Astrocyte (in vitro differentiated cells and primary cell): ENCODE measurements around the gene CTSW. TPM values are rescaled to one million over a fixed set of nuclear protein-coding genes. Genes with fewer than 3 reads are reported as not detected.

Experiments
- DNase-seq: peaks from one replicate; pipeline ENCODE4 v3.0.0-alpha.2; 2010; ENCODE audit warnings: low read depth
- FAIRE-seq: peaks from 2 replicates; lab custom pipeline; 2011; peaks lifted over from hg19 to GRCh38; lab: Jason Lieb, UNC
- H2AFZ ChIP-seq: 2 replicates; pipeline ENCODE4 v1.6.0; 2012; ENCODE audit warnings: low read depth, low read length, inconsistent platforms
- H3K27ac ChIP-seq: 2 replicates; pipeline ENCODE4 v1.5.1; 2011; ENCODE audit warnings: low read depth, low read length, inconsistent platforms
- H3K27me3 ChIP-seq: 2 replicates; pipeline ENCODE4 v1.6.0; 2011; ENCODE audit warnings: low read length, inconsistent platforms; ENCODE audit not compliant: insufficient read depth
- H3K36me3 ChIP-seq: 2 replicates; pipeline ENCODE4 v1.5.1; 2011; ENCODE audit warnings: low read length, inconsistent platforms; ENCODE audit not compliant: insufficient read depth
- H3K4me1 ChIP-seq: 2 replicates; pipeline ENCODE4 v1.5.1; 2011; ENCODE audit warnings: low read length, inconsistent platforms; ENCODE audit not compliant: insufficient read depth
- H3K4me2 ChIP-seq: 2 replicates; pipeline ENCODE4 v1.6.0; 2012; ENCODE audit warnings: low read length, inconsistent platforms
- H3K4me3 ChIP-seq: 2 replicates; pipeline ENCODE4 v1.5.1; 2011; ENCODE audit warnings: low read depth, mild to moderate bottlenecking, low read length, inconsistent platforms; ENCODE audit not compliant: insufficient read depth
- H3K79me2 ChIP-seq: 2 replicates; pipeline ENCODE4 v1.6.0; 2012; ENCODE audit warnings: mild to moderate bottlenecking, low read length, inconsistent platforms; ENCODE audit not compliant: insufficient read depth
- H3K9ac ChIP-seq: 2 replicates; pipeline ENCODE4 v1.6.0; 2012; ENCODE audit warnings: mild to moderate bottlenecking, low read length, inconsistent platforms
- H3K9me3 ChIP-seq: 2 replicates; pipeline ENCODE4 v1.5.1; 2012; ENCODE audit warnings: low read depth, mild to moderate bottlenecking, low read length, inconsistent platforms; ENCODE audit not compliant: insufficient read depth
- H4K20me1 ChIP-seq: 2 replicates; pipeline ENCODE4 v1.6.0; 2012; ENCODE audit warnings: low read length, inconsistent platforms; ENCODE audit not compliant: insufficient read depth
- H3K27ac Mint-ChIP-seq: one replicate; pipeline ENCODE4 v1.8.0; 2021; ENCODE audit warnings: mild to moderate bottlenecking, mixed read lengths; ENCODE audit not compliant: unreplicated experiment
- H3K27me3 Mint-ChIP-seq: one replicate; pipeline ENCODE4 v1.8.0; 2021; ENCODE audit warnings: low read depth, mixed read lengths; ENCODE audit not compliant: unreplicated experiment
- H3K36me3 Mint-ChIP-seq: one replicate; pipeline ENCODE4 v1.8.0; 2021; ENCODE audit warnings: low read depth, mixed read lengths; ENCODE audit not compliant: unreplicated experiment
- H3K4me1 Mint-ChIP-seq: one replicate; pipeline ENCODE4 v1.8.0; 2021; ENCODE audit warnings: low read depth, mixed read lengths; ENCODE audit not compliant: unreplicated experiment
- H3K4me3 Mint-ChIP-seq: one replicate; pipeline ENCODE4 v1.8.0; 2021; ENCODE audit warnings: mild to moderate bottlenecking, moderate library complexity, mixed read lengths; ENCODE audit not compliant: unreplicated experiment
- H3K9me3 Mint-ChIP-seq: one replicate; pipeline ENCODE4 v1.8.0; 2021; ENCODE audit warnings: mild to moderate bottlenecking, mixed read lengths; ENCODE audit not compliant: unreplicated experiment
- CTCF ChIP-seq: IDR thresholded peaks from 2 replicates; pipeline ENCODE4 v1.5.1; 2011; ENCODE audit warnings: low read depth, mild to moderate bottlenecking, inconsistent platforms, low read length, moderate library complexity; ENCODE audit not compliant: insufficient read depth
- EZH2 ChIP-seq: IDR thresholded peaks from 2 replicates; pipeline ENCODE4 v1.6.1; 2012; ENCODE audit warnings: mild to moderate bottlenecking, low read length, inconsistent platforms; ENCODE audit not compliant: insufficient read depth
- total RNA-seq: library from RNA; stranded (reverse); gene quantifications from 2 replicates; pipeline ENCODE4 v1.2.1, GENCODE V29; 2021

The CTSW gene
- total RNA-seq, 1 donor from 2014 or later = not detected

- Mint-ChIP-seq H3K9me3 (no peaks in the 10 kb centered on the region), H3K27ac (peak overlapping the region; percentile 88), H3K27me3 (peaks cover 4% of the 10 kb centered on the region), H3K4me1 (peaks cover 40% of the 10 kb centered on the region), H3K36me3 (peaks cover 37% of the 10 kb centered on the region), H3K4me3 (no peak overlapping the region)
- Histone ChIP-seq H3K4me3 (no peak overlapping the region), H2AFZ (no peak overlapping the region), H3K27me3 (no peaks in the 10 kb centered on the region), H3K9me3 (no peaks in the 10 kb centered on the region), H4K20me1 (peaks cover 57% of the 10 kb centered on the region), H3K36me3 (peaks cover 31% of the 10 kb centered on the region), H3K4me1 (peaks cover 9% of the 10 kb centered on the region), H3K9ac (no peak overlapping the region), H3K4me2 (no peak overlapping the region), H3K79me2 (peaks cover 32% of the 10 kb centered on the region), H3K27ac (no peak overlapping the region)
- TF ChIP-seq CTCF (peak; percentile 52), EZH2 (no peak)
- FAIRE-seq (no peak), DNase-seq (no peak)
Observed at GRCh38 chr11:65851083-65851579, 28.5 kb upstream of the CTSW start.

GRCh38 chr11:65851811-65852507, 27.7 kb upstream of the CTSW start:
- no peak overlapping the region for H3K9ac ChIP-seq

More at GRCh38 chr11:65851811-65852507, 27.7 kb upstream of the CTSW start:
- no peak for FAIRE-seq
- Mint-ChIP-seq H3K27me3 (peaks cover 4% of the 10 kb centered on the region), H3K4me3 (peak overlapping the region; percentile 57), H3K9me3 (no peaks in the 10 kb centered on the region), H3K36me3 (peaks cover 43% of the 10 kb centered on the region), H3K4me1 (peaks cover 44% of the 10 kb centered on the region), H3K27ac (peak overlapping the region; percentile 88)
- Histone ChIP-seq H3K9me3 (no peaks in the 10 kb centered on the region), H3K27ac (no peak overlapping the region), H3K4me1 (peaks cover 13% of the 10 kb centered on the region), H3K27me3 (no peaks in the 10 kb centered on the region), H3K4me3 (no peak overlapping the region), H3K4me2 (no peak overlapping the region), H3K36me3 (peaks cover 37% of the 10 kb centered on the region), H2AFZ (no peak overlapping the region), H3K79me2 (peaks cover 40% of the 10 kb centered on the region), H4K20me1 (peaks cover 65% of the 10 kb centered on the region)
- no peak for TF ChIP-seq CTCF
- TF ChIP-seq EZH2 = no peak
- DNase-seq = no peak
